Gastroesophageal sphincter (tissue), 4 donors: ENCODE data around the gene SIRPB1. TPM values are rescaled to one million over a fixed set of nuclear protein-coding genes. Genes with fewer than 3 reads are reported as not detected.

Experiments used
- ATAC-seq: fragments of 150-250 bp; one replicate; pipeline ENCODE4 v1.9.1; 2016; ENCODE audit warnings: mild to moderate bottlenecking, moderate library complexity
- H3K27ac ChIP-seq, 4 donors: fragments of 200-600 bp; sonication (generic) in 3 of 4; 1 replicate in 3 of 4; 2 replicates in 1 of 4; pipeline ENCODE4 v1.5.1; 2016 to 2019
- H3K27me3 ChIP-seq: fragments of 200-600 bp; sonication (generic); one replicate; pipeline ENCODE4 v1.5.1; 2019
- H3K36me3 ChIP-seq, 2 donors: fragments of 200-600 bp; sonication (generic); one replicate each; pipeline ENCODE4 v1.5.1; 2019; ENCODE audit warnings: control low read depth in 1 of 2
- H3K4me1 ChIP-seq, 3 donors: fragments of 200-600 bp; sonication (generic); 1 replicate in 2 of 3; 2 replicates in 1 of 3; pipeline ENCODE4 v1.5.1; 2016 to 2019; ENCODE audit warnings: control low read depth in 2 of 3
- H3K4me3 ChIP-seq, 2 donors: fragments of 200-600 bp; sonication (generic); one replicate each; pipeline ENCODE4 v1.5.1; 2019; ENCODE audit warnings: mild to moderate bottlenecking in 1 of 2, moderate library complexity in 1 of 2
- H3K9me3 ChIP-seq, 3 donors: fragments of 200-600 bp; sonication (generic); one replicate each; pipeline ENCODE4 v1.5.1; 2017 to 2019; ENCODE audit warnings: control low read depth in 2 of 3
- EP300 ChIP-seq: sonication (generic); formaldehyde crosslinking; IDR thresholded peaks from one replicate; pipeline ENCODE4 v1.6.1; 2017; ENCODE audit warnings: antibody characterized with exemption, mild to moderate bottlenecking
- POLR2A ChIP-seq, 2 donors: fragments of 450-650 bp; IDR thresholded peaks; one replicate each; pipeline ENCODE4 v1.6.1; 2017; ENCODE audit warnings: antibody characterized with exemption in 2 of 2, mild to moderate bottlenecking in 2 of 2, moderate library complexity in 1 of 2
- POLR2AphosphoS5 ChIP-seq: sonication (generic); formaldehyde crosslinking; IDR thresholded peaks from one replicate; pipeline ENCODE4 v1.6.1; 2017; ENCODE audit warnings: antibody characterized with exemption
- WGBS, 2 donors: methylation state at CpG; one replicate each; pipeline ENCODE4 v1.1.5; 2018; ENCODE audit warnings: low coverage in 1 of 2; 5-methylcytosine and 5-hydroxymethylcytosine counted together
- total RNA-seq, 4 donors: library from RNA; depleted of rRNA; stranded (reverse); fragments of >200 nt; gene quantifications; one replicate each; pipeline ENCODE4 v1.1.0, GENCODE V29; 2016
- TF ChIP-seq, protein P1 (sequence below), 4 experiments: fragments of 200-600 bp in 2 of 4; fragments of 450-650 bp in 2 of 4; sonication (generic) in 1 of 4; IDR thresholded peaks; one replicate each; pipeline ENCODE4 v1.5.1; 2017 to 2019; ENCODE audit warnings: antibody characterized with exemption in 4 of 4, mild to moderate bottlenecking in 2 of 4, moderate library complexity in 2 of 4

SIRPB1 gene
- total RNA-seq, 4 donors from 2014 or later, result 3.4 to 6.9 (median 4.3) TPM

DNA sequence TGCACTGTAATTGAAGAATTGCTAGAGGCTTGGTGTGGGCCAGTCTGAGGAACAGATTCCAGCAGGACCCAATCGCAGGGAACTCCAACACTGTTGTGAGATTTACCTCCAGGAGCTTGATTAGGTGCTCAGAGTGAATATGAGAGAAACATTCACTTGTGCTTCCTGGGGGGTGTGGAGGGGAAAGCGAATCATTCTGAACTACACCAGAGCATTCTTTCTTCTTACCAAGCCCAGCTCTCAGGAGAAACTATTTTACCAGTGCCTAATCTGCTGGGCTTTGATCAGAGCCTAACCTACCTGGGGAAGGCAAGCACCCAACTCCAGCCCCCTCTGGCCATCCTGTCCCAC, 7.4 kb upstream of the SIRPB1 start:
- WGBS, 2 donors, result 71 to 93% methylated on average over 1 to 2 of the region's 2 CpGs
- no peak for TF ChIP-seq EP300
- TF ChIP-seq POLR2AphosphoS5, result no peak
- no peak for TF ChIP-seq POLR2A (IDR thresholded peaks at IDR 0.05)
- TF ChIP-seq, protein P1, sequence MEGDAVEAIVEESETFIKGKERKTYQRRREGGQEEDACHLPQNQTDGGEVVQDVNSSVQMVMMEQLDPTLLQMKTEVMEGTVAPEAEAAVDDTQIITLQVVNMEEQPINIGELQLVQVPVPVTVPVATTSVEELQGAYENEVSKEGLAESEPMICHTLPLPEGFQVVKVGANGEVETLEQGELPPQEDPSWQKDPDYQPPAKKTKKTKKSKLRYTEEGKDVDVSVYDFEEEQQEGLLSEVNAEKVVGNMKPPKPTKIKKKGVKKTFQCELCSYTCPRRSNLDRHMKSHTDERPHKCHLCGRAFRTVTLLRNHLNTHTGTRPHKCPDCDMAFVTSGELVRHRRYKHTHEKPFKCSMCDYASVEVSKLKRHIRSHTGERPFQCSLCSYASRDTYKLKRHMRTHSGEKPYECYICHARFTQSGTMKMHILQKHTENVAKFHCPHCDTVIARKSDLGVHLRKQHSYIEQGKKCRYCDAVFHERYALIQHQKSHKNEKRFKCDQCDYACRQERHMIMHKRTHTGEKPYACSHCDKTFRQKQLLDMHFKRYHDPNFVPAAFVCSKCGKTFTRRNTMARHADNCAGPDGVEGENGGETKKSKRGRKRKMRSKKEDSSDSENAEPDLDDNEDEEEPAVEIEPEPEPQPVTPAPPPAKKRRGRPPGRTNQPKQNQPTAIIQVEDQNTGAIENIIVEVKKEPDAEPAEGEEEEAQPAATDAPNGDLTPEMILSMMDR (IDR thresholded peaks at IDR 0.05), result no peak
- no peaks in the 10 kb centered on the region for H3K9me3 ChIP-seq
- peaks cover 10% of the 10 kb centered on the region for H3K27me3 ChIP-seq
- no peaks in the 10 kb centered on the region for H3K36me3 ChIP-seq
- H3K27ac ChIP-seq, result no peak overlapping the region
- ATAC-seq, result no peak
- no peaks in the 10 kb centered on the region for H3K4me1 ChIP-seq
- no peak overlapping the region for H3K4me3 ChIP-seq

DNA sequence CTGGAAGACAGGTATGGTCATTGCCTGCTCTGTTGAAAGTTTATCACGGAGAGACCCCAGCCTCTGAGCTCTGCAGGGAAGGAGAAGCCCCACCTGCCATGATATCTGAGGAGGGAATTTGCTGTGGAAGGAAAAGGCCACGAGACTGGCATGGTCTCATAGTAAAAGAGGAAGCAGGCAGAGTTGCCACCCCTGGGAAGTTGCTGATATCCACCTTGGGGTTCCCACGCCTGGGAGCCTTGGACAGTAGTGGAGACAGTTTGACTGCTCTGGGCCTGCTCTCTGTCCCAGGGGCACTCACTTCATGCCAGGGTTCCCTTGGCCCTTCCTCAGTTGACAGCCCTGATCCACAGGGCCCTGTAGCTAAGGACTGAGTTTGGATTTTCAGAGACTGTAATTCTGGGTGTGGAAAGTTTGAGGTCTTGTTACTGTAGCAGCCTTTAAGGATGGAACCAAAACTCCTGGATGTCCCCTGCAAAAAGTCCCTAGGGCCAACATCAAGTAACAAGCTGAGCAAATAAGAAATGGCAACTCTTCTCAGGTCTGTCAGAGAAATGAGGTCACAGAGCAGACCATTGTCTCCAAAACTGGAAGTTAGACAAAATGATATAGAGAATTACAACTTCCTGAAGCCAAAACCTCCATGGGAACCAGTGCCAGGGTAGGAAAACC, 6.9 kb upstream of the SIRPB1 start:
- no peak overlapping the region for H3K4me3 ChIP-seq
- H3K27ac ChIP-seq, result no peak overlapping the region
- no peaks in the 10 kb centered on the region for H3K4me1 ChIP-seq
- no peaks in the 10 kb centered on the region for H3K36me3 ChIP-seq
- TF ChIP-seq POLR2AphosphoS5 (no peak), POLR2A (IDR thresholded peaks at IDR 0.05) (no peak), EP300 (no peak)
- TF ChIP-seq, protein P1 (IDR thresholded peaks at IDR 0.05), result no peak
- no peak for ATAC-seq
- H3K9me3 ChIP-seq, result no peaks in the 10 kb centered on the region
- H3K27me3 ChIP-seq, result peaks cover 10% of the 10 kb centered on the region
- 35 to 60% methylated on average over 2 to 3 of the region's 3 CpGs for WGBS, 2 donors

DNA sequence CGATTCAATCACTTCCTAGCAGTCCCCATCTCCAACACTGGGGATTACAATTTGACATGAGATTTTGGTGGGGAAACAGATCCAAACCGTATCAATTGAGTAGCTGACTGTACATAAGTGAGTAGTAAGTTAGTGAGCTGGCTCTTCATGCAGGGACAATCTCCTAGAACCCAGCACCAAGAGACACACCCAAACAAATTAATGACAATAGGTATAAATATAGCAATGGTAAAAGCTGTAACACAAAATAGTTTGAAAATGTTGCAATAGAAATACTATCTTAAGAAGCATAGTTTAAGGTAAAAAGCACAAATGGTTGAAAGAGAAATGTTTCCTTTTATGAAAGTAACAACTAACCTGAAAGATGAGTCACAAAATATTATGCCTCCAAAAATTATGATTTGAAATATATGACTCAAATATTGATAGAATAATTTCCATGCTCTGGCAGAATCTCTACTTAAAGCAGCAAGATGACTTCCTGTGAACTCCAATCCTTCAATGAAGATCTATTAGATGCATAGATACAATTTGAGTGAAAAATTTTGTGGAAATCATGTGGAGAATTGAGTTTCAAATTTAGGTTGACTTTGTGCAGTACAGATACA, 5.4 kb upstream of the SIRPB1 start:
- Histone ChIP-seq H3K27me3 (peaks cover 7% of the 10 kb centered on the region), H3K4me1 (no peaks in the 10 kb centered on the region), H3K36me3 (no peaks in the 10 kb centered on the region), H3K9me3 (no peaks in the 10 kb centered on the region), H3K27ac (no peak overlapping the region), H3K4me3 (no peak overlapping the region)
- 33 to 35% methylated on average over 1 to 2 of the region's 2 CpGs for WGBS, 2 donors
- ATAC-seq, result no peak
- no peak for TF ChIP-seq EP300
- TF ChIP-seq, protein P1 (IDR thresholded peaks at IDR 0.05), result no peak
- TF ChIP-seq POLR2AphosphoS5, result no peak
- no peak for TF ChIP-seq POLR2A (IDR thresholded peaks at IDR 0.05)

DNA sequence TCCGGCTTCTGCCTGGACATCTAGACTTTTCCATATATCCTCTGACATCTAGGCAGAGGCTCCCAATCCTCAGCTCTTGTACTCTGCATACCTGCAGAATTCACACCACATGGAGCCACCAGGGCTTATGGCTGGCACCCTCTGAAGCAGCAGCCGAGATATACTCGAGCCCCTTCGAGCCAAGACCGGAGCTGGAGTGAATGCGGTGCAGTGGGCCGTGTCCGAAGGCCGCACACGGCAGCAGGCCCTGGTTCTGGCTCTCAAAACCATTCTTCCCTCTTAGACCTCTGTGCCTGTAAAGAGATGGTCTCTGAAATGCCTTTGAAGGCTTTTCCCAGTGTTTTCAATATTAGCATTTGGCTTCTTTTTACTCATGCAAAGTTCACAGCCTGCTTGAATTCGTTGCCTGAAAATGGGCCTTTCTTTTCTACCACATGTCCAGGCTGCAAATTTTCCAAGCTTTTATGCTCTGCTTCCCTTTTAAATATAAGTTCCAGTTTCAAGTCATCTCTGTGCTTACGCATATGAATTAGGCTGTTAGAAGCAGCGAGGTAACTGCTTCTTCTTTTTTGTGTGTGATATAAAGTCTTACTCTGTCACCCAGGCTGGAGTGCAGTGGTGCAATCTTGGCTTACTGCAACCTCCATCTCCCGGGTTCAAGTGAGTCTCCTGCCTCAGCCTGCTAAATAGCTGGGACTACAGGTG, 3.8 kb upstream of the SIRPB1 start:
- Histone ChIP-seq H3K27me3 (no peaks in the 10 kb centered on the region), H3K9me3 (peaks cover 0 to 12% (median 0%) of the 10 kb centered on the region in 3 donors), H3K36me3 (no peaks in the 10 kb centered on the region), H3K4me1 (no peaks in the 10 kb centered on the region), H3K4me3 (no peak overlapping the region), H3K27ac (no peak overlapping the region)
- no peak for TF ChIP-seq POLR2AphosphoS5
- TF ChIP-seq, protein P1 (IDR thresholded peaks at IDR 0.05), result no peak
- no peak for TF ChIP-seq EP300
- TF ChIP-seq POLR2A (IDR thresholded peaks at IDR 0.05), result no peak
- ATAC-seq, result no peak
- WGBS, 2 donors, result 67 to 84% methylated on average over 6 to 9 of the region's 14 CpGs
